D721Med (cell line): ENCODE measurements around the gene OPRM1.

Source experiments
- DNase-seq: peaks from one replicate; pipeline ENCODE4 v3.0.0; 2011; ENCODE audit warnings: low spot score; ENCODE audit not compliant: insufficient read length
- FAIRE-seq: peaks from 2 replicates; lab custom pipeline; 2011; peaks lifted over from hg19 to GRCh38; lab: Jason Lieb, UNC
- CTCF ChIP-seq: IDR thresholded peaks from 2 replicates; pipeline ENCODE4 v1.5.1; 2012; ENCODE audit warnings: mild to moderate bottlenecking, control low read depth; ENCODE audit not compliant: insufficient read depth; ENCODE audit errors: missing control alignments

The OPRM1 gene

GRCh38 chr6:154096834-154097233 lies 57.8 kb downstream of the OPRM1 start:
- TF ChIP-seq CTCF: no peak
- DNase-seq: no peak
- FAIRE-seq: no peak

GRCh38 chr6:154099211-154099610 lies 60.2 kb downstream of the OPRM1 start:
- no peak for TF ChIP-seq CTCF
- DNase-seq (no peak), FAIRE-seq (no peak)

- TF ChIP-seq CTCF: no peak
- DNase-seq (no peak), FAIRE-seq (no peak)
Measured at GRCh38 chr6:154106251-154106650, 67.2 kb downstream of the OPRM1 start.

- TF ChIP-seq CTCF: no peak
- DNase-seq (no peak), FAIRE-seq (no peak)
Measured at GRCh38 chr6:154111025-154111424, 72.0 kb downstream of the OPRM1 start.

- FAIRE-seq (no peak), DNase-seq (no peak)
- TF ChIP-seq CTCF: no peak
Measured at GRCh38 chr6:154112181-154112809, 73.3 kb downstream of the OPRM1 start.

GRCh38 chr6:154113392-154113791 lies 74.4 kb downstream of the OPRM1 start:
- no peak for TF ChIP-seq CTCF
- DNase-seq (no peak), FAIRE-seq (no peak)

GRCh38 chr6:154117485-154117884 lies 78.4 kb downstream of the OPRM1 start:
- TF ChIP-seq CTCF: no peak
- DNase-seq (no peak), FAIRE-seq (no peak)
